Erythroblast (primary cell): Measurements from ENCODE around the gene TMEM178A.

ENCODE experiments used
- GATA1 ChIP-seq: IDR thresholded peaks from 2 replicates; pipeline ENCODE4 v1.6.1; 2011; ENCODE audit warnings: low read depth, mild to moderate bottlenecking, control low read depth, low read length, moderate library complexity
- POLR2A ChIP-seq: IDR thresholded peaks from 2 replicates; pipeline ENCODE4 v1.6.1; 2011; ENCODE audit warnings: mild to moderate bottlenecking, low read length

GRCh38 chr2:39712953-39713352 is 47.2 kb downstream of the TMEM178A start:
- TF ChIP-seq POLR2A: no peak
- no peak for TF ChIP-seq GATA1
